Coronary artery (tissue), 2 donors: ENCODE data around the gene TBCEL.

Experiments used
- DNase-seq: peaks from one replicate; pipeline ENCODE4 v3.0.0-alpha.2; 2017; ENCODE audit warnings: low spot score
- H3K27ac ChIP-seq, 2 donors: fragments of 200-600 bp; sonication (generic); one replicate each; pipeline ENCODE4 v1.5.1; 2016 to 2019
- H3K4me3 ChIP-seq: fragments of 200-600 bp; sonication (generic); 2 replicates; pipeline ENCODE4 v1.5.1; 2016; ENCODE audit warnings: mild to moderate bottlenecking, moderate library complexity
- TF ChIP-seq, protein P1 (sequence below): fragments of 200-600 bp; sonication (generic); IDR thresholded peaks from one replicate; pipeline ENCODE4 v1.5.1; 2019; ENCODE audit warnings: antibody characterized with exemption

TBCEL gene

DNA sequence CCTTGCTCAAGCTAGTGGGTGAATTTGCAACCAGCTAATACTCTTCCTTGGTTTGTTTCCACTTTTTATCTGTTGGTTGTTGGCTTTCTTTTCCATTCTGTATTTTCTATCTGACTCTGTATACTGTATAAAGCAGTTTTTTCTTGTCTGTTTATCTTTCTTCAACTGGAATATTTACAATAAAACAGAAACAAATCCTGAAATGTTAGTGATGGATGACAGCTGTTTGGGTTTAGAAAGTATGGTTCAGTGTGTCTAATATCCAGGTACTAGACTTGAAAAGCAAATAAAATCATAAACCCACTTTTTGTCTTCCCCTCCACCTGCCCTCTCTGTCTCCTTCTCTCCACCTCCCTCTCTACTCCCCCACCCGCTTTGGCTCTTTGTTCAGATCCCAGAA is 35.3 kb upstream of the TBCEL start:
- no peak overlapping the region for H3K27ac ChIP-seq
- TF ChIP-seq, protein P1, sequence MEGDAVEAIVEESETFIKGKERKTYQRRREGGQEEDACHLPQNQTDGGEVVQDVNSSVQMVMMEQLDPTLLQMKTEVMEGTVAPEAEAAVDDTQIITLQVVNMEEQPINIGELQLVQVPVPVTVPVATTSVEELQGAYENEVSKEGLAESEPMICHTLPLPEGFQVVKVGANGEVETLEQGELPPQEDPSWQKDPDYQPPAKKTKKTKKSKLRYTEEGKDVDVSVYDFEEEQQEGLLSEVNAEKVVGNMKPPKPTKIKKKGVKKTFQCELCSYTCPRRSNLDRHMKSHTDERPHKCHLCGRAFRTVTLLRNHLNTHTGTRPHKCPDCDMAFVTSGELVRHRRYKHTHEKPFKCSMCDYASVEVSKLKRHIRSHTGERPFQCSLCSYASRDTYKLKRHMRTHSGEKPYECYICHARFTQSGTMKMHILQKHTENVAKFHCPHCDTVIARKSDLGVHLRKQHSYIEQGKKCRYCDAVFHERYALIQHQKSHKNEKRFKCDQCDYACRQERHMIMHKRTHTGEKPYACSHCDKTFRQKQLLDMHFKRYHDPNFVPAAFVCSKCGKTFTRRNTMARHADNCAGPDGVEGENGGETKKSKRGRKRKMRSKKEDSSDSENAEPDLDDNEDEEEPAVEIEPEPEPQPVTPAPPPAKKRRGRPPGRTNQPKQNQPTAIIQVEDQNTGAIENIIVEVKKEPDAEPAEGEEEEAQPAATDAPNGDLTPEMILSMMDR, result no peak
- no peak overlapping the region for H3K4me3 ChIP-seq
- DNase-seq, result no peak

DNA sequence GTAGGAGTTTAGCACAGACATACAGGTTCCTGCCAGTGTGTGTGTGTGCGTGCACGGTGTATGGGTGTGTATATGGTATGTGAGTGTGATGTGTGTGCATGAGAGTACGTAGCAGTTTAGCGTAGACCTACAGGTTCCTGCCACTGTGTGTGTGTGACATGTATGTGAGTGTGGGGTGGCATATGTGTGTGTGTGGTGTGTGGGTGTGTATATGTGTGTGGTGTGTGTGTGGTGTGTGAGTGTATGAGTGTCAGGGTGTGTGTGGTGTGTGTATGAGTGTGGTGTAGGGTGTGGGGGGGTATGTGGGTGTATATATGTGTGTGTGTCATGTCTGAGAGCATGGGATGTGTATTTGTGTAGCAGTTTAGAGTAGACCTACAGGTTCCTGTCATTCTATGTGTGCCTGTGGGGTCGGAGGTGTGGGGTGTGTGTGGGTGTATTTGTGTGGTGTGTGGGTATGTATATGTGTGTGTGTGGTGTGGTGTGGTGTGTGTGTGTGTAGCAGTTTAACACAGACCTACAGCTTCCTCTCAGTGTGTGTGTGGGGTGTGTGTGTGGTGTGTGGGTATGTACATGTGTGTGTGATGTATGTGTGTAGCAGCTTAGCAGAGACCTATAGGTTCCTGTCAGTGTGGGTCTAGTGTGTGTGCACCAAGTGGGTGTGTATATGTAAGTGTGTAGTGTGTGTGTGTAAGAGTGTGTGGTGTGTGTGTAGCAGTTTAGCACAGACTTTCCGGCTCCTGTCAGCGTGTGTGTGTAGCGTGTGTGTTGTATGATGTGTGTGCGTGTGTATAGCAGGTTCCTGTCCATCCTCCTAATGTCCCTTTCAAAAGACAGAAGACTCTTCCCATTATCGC is 31.8 kb upstream of the TBCEL start:
- Histone ChIP-seq H3K27ac (no peak overlapping the region), H3K4me3 (no peak overlapping the region)
- DNase-seq, result no peak
- TF ChIP-seq, protein P1, result no peak

DNA sequence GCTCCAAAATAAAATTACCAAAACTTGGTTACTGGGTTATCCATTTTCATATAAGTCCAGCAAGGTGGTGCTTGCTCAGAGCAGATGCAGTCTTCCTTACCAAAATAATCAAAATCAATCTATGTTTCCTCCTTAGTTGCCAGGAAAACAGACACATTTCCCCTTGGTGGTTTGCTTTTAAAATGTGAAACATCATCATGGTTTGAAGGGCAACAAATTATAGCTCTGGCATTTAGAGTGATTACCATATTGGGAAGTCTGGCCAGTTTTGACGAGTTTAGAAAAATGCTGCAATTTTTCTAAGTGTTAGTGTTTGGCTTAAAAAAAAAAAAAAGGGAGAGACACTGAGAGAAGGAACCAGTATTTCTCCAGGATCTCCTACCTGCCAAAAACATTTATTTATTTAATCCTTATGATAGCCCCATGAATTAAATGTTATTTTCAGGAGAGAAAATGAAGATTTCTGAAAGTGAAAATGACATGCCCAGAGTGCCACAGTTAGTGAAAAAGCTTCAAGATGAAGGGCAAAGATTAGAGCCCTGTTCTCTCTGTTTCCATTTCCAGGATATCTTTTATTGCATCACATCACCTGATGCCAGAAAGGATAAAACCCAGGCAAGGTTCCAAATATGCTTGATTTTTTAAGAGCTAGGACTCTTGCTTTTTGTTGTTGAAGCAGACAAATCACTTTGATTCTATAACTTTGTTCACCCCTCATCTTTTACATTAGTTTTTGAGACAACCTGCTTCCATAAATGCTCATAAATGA is 29.6 kb upstream of the TBCEL start:
- no peak overlapping the region for H3K27ac ChIP-seq
- DNase-seq, result no peak
- TF ChIP-seq, protein P1, result no peak
- no peak overlapping the region for H3K4me3 ChIP-seq

DNA sequence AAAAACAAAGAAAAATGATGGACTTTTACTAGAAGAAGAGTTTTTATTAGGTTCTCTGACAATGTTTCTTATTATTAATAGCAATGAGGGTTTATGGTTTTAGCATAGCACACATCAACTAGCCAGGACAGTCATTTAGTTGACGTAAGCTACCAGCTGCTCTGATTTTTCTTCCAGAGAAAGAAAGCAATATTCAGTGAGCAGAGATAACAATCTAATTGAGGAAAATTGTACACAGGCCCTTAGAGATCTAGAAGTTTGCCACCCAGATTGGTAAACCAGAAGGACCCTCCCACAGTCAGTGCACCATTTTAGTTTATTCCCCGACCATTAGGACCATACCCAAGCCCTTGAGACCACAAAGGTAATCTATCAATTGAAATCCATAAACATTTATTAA is 28.7 kb upstream of the TBCEL start:
- no peak overlapping the region for H3K27ac ChIP-seq
- no peak for DNase-seq
- H3K4me3 ChIP-seq, result no peak overlapping the region
- TF ChIP-seq, protein P1, result no peak

DNA sequence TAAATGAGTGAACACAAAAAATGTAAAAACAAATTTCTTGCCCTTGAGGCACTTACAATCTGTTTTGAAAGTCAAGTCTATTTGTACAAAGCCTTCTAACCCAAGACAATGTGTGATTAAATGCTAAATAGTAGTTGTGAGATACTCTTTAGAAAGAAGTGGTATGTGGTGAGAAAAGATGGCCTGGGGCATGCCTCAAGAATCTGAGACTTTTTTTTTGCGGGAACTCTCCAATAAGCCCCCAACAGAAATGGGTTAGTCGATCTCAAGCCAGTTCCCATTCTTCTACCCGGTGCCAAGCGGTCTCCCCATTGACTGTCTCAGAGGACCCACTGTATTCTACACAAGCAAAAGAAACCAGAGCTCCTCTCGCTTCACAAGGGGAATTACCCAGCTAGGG is 26.9 kb upstream of the TBCEL start:
- Histone ChIP-seq H3K27ac (no peak overlapping the region), H3K4me3 (no peak overlapping the region)
- TF ChIP-seq, protein P1, result no peak
- DNase-seq, result no peak

DNA sequence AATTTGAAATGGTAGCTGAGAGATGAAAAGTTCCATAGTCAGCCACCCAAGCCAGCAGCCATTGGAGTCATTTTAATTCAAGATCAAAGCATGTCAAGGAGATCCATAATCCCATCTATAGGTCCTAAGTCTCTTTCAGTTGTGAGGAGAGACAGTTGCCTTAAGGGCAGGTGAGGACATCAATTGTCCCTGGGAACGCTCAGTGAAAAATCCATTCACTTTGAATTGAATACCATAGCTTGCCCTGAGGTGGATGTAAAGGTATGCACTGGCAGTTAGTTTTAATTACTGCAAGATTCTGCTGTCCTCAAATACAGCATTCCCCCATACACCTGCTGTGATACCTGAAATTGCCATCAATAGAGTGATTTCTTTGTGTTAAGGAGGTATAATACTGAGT is 25.3 kb upstream of the TBCEL start:
- Histone ChIP-seq H3K4me3 (no peak overlapping the region), H3K27ac (no peak overlapping the region)
- DNase-seq, result no peak
- TF ChIP-seq, protein P1, result no peak
